Peyer's patch (tissue), 4 donors: Measurements from ENCODE around the gene AMBN.

Experiments used
- CTCF ChIP-seq, 6 experiments: fragments of 450-650 bp in 4 of 6; fragments of 200-600 bp in 2 of 6; sonication (generic) in 1 of 6; IDR thresholded peaks; one replicate each; pipeline ENCODE4 v1.5.1; 2017 to 2019; ENCODE audit warnings: antibody characterized with exemption in 6 of 6, mild to moderate bottlenecking in 3 of 6, moderate library complexity in 1 of 6
- POLR2A ChIP-seq, 2 donors: fragments of 450-650 bp; IDR thresholded peaks; one replicate each; pipeline ENCODE4 v1.5.1; 2017; ENCODE audit warnings: antibody characterized with exemption in 2 of 2, mild to moderate bottlenecking in 2 of 2, moderate library complexity in 2 of 2

- no peak for TF ChIP-seq CTCF (IDR thresholded peaks at IDR 0.05)
- TF ChIP-seq POLR2A (IDR thresholded peaks at IDR 0.05): no peak
Observed at GRCh38 chr4:70608324-70608723, 16.3 kb downstream of the AMBN start.
